ENCODE measurements around the gene ATF6.

Gene ATF6

DNA sequence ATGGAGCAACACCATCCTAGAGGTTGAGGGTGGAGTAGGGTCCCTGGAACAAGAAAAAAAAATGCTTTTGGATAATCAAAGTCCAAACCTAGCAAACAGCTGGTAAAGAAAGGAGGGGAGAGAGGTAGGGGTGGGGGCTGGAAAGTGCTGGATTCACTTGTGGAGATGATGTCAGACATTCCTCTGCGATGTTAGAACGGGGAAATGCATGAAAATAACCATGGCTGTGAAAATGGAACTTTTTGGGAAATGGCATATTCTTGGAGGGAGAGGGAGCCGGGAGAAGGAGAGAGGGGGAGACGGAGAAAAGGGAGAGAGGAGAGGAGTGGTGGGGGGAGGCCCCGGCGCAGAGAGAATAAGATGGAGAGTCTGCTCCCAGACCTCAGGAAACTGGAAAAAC, 203.9 kb downstream of the ATF6 start:
- DNase-seq (ENCODE audit: low read depth in 2 of 2), result no peak

DNA sequence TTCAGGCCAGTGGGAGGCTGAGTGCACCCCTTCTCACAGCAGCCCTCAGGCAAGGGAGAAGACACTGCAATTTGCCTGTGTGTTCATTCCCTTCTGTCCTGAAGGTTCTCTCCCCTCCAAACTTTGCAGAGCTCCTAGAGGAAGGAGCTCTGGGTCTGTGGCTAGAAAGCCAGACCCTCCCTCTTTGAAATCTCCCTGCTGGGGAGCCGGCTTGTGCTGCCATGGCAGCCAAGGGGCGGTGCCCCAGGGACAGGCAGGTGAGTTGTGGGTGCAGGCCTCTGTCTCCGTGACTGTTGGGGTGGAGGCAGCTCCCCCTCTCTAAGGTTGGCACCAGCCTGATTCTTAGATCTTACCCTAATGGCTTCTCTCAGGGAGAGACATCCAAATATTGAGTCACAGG, 204.5 kb downstream of the ATF6 start:
- DNase-seq (ENCODE audit: low read depth in 2 of 2), result no peak

DNA sequence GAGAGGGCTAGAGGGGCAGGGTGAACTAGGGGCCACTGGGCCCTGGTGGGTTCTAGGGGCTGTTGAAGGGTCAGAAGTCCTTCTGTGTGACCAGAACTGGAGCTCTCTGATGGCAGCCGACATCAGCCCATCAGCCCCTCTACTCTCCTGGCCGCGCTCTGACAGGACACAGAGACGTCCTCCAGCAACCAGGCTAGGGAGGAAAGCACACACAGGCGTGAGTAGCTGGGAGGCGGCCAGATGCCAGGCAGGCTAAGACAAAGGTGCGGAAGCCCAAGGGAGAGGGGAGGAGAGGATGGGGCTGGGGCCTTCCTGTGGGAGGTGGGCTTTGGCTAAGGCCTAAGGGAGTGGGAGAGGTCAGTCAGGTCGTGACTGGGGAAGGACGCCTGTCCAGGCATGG, 206.7 kb downstream of the ATF6 start:
- no peak for DNase-seq (ENCODE audit: low read depth in 2 of 2)

DNA sequence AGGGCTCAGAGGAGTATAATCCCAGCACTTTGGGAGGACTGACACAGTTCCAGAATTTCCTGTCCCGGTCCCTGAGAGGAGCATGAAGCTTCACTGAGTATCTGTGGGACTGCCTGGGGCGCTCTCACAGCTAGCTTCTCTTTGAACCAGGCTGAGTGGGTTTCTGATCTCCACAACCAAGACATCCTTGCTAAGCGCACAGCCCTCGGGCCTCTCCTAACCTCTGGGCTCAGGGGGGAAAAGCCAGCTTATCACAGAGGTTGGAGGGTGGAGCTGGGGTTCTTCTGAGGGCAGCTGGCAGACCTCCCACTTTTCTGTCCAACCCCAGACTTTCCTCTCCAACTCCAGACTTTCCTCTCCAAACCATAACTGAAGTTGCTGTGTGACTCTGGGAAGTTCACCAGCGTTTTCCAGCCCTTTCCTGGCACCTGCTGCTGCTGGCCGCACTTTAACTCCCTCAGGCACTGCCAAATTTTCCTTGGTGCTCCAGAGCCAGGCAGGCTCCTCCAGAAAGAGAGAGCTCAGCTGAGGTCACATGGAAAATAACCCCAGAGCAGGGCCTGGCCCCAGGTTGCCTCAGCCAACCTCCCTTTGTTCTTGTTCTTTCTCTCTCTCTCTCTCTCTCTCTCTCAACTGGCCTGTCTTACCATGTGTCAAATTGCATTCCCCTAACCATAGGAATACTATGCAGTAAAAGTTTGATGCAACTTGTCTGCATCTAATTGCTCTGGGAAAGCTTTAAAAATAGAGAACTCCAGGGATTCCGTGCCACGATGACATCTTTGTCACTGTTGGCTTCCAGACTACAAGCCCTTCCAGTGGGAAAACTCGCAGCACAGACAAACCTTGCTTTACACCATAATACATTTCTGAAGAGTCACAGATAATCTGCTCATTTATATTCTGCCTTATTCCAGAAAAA, 208.1 kb downstream of the ATF6 start:
- no peak for DNase-seq (ENCODE audit: low read depth in 2 of 2)

DNA sequence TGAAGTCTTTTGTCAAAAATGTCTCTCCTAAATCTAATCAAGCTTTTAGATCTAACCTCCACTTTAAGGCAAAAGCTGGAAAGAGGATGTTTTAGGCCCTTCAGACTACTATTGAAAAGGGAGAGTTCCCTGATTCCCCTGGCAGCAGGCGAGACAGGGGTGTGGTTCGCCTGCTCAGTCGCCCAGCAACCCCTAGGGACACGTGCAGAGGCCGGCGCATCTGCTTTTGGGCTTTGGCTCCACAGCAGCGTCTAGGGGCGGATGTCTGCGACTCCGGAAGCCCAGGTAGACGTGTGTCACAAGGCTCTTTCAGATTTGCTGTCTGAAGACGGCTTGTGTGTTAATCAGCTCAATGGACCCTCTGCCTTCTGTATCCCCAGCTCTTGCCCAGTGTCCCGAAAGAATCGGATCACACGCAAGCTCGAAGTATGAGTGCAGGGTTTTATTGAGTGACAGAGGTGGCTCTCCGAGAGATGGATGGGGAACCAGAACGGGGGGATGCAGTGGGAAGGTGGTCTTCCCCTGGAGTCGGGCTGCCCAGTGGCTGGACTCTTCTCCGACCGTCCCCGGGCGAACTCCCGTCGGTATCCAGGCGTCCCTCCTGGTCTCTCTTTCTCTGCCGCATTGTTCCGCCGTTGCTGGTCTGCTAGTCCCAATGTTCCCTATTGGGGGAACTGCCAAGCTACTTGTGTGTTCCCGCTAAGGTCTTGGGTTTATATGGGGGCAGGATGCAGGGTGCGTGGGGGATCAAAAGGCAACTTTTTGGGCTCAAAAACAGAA, 212.1 kb downstream of the ATF6 start:
- DNase-seq (ENCODE audit: low read depth in 2 of 2), result no peak

DNA sequence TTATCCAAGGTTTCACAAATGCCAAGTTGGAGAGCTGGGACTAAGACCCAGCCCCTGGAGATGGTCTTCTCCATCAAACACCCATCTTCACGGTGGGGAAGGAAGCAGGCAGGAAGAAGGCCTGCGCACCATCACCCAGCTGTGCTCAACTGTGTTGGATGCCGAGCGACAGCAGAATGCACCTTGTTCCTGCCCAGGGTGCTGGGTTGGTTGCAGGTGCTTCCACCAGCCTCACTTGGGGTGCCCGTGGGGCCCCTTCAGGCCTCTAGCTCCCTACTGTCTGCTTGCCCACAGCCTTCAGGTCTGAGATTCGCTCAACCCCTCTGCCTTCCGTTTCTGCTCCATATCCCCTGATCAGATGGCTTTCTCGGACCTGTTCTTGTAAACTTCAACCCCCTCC, 215.0 kb downstream of the ATF6 start:
- DNase-seq (ENCODE audit: low read depth in 2 of 2), result no peak

DNA sequence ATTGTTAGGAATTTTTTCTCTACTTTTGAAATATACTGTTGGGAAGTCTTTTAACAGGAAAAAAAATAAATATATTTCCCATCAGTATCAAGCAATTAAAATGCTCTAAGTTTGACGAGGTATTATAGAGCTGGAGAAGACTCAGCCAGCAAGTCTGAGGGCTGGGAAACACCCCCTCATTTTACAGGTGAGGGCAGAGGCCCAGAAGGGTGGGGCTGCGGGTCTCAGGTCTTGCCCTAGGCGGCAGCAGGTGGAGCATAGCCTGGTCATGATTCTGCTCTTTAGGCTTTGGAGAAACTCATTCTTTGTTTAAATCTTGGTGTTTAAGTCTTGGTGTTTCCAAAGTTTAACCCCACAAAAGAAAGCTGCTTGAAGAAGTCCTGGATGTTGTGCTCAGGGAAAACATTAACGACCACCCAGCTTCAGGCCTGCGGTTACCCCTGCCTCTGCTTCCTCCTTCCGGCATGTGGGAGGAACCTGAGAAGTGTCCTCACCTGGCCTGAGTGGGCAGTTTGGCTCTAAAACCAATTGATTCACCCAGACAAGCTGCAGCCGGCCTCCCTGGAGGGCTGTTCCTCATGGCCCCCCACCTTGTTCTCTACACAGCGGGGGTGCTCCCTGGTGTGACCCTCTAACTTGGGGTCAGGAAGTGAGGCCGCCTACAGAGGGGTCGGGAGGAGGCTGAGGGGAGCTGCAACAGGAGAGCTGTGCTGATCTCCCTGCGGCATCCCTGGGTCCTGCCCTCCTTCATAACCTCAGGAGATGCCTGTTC, 215.8 kb downstream of the ATF6 start:
- no peak for DNase-seq (ENCODE audit: low read depth in 2 of 2)

DNA sequence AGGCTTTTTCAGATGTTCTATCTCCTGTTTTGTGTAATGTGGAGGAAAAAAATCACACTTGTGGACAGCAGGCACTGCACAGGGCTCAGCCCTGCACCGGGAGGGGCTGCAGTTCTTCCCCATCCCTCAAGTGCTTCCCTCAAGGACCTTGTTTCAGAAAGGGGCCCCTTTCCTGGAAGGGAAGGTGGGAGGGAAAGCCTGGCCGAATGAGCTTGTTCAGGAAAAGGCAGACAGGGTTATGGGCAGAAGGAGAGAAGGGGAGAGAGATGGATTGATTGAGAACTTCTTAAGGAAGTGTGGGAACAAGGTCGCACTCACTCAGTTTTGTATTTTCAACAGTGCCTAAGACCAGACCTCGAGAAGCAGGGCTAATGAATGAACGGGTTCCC, 216.4 kb downstream of the ATF6 start:
- DNase-seq (ENCODE audit: low read depth in 2 of 2), result no peak

DNA sequence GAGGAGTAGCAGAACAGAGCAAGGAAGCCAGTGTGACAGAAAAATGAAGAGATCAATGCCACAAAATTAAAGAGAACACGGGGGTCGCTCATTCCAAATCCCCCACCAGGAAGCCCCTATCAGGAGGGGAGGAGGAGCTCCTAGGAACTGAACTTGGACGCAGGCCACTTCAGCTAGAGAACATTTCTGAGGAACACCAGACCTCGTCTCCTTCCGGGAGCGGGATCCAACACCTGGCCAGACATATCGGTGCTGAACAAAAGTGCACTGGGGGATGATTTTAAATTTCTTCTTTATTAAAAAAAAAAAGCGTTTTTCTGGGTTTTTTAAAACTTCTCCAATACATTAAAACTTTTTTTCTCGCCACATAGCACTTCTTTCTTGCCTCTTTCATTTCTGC, 216.8 kb downstream of the ATF6 start:
- no peak for DNase-seq (ENCODE audit: low read depth in 2 of 2)

DNA sequence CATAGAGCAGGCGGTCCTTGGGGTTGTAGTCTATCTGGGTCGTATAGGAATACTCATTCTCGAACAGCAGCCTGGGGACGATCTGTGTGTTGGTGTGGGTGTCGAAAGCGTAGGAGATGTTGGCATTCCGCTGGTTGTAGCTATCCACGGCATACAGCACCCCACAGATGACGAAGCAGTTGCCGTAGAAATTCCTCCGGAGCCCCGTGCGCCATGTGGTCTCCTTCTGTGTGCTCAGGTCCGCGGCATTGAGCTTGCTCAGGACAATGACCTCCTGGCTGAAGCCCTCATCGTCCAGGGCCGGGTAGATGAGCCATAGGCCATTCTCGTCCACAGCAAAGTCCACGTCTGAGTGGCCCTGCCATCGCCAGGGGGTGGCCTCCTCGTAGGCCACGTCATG, 217.6 kb downstream of the ATF6 start:
- DNase-seq (ENCODE audit: low read depth in 2 of 2), result no peak

DNA sequence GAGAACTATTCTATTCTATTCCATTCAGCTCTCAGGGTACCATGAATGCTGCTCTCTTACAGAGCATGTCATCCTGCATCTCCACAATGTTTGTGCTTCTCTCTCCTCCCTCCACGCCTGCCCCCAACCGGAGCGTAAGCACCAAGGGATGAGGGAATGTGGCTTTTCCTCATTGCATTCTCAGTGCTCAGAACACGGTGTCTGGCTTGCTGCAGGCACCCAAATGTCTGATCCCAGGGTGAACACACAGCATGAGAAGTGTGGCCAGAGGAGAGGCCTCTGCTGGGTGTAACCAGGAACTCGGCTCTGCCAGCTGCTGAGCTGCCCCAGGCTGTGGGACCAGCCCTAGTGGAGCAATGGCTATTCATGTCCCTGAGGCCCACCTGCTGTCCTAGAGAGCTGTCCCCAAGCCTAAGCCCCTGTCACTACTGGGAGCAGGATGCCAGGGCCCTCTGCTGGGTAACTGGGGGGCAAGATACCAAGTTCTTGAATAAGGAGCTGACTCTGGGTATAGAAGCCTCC, 219.2 kb downstream of the ATF6 start:
- no peak for DNase-seq (ENCODE audit: low read depth in 2 of 2)

DNA sequence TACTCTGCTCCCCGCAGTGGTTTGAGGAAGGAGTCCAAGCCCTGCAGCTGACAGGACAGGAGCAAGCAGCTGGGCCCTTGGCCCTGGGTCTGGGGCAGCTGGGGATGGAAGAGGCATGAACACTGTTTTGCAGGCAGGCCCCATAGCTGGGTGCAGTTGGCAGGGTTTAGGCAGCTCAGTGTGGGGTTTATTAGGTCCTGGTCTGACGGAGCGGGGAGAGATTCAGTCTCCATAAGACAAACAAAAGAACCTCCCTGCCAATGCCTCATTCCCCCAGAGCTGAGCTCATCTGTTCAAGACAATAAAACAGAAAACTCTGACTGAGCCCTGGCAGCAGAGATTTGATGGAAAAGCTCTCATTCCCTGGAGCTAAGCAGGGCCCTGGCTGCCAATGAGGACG, 220.2 kb downstream of the ATF6 start:
- DNase-seq (ENCODE audit: low read depth in 2 of 2), result no peak

DNA sequence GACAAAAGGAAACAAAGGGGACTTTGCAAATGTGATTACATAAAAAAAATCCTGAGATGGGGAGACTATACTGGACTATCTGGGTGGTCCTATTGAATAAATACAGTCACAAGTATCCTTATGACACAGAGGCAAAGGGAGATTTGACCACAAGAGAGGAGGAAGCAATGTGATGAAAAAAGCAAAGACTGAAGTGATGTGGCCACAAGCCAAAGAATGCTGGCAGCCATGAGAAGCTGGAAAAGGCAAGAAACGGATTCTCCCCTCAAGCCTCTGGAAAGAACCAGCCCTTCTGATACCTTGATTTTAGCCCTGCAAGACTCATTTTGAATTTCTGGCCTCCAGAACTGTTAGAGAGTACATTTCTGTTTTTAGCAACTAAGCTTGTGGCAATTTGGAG, 221.2 kb downstream of the ATF6 start:
- DNase-seq (ENCODE audit: low read depth in 2 of 2), result no peak

DNA sequence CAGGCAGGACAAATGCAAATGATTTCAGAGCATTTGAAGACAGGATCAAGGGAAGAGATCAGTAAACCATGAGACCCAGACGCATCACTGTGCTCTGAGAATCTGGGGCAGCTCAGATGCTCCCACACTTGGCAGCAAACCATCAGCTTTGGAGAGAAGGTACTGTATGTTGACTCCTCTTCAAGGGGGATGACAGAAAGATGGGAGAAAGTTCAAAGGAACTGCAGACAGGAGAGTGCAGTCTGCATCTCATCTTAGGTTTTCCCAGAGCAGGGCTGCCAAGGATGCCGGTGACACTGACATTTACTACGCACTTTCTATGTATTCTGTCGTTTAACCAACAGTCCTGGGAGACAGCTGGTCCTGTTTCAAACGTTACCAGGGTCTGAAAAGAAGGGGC, 221.8 kb downstream of the ATF6 start:
- DNase-seq (ENCODE audit: low read depth in 2 of 2), result no peak

DNA sequence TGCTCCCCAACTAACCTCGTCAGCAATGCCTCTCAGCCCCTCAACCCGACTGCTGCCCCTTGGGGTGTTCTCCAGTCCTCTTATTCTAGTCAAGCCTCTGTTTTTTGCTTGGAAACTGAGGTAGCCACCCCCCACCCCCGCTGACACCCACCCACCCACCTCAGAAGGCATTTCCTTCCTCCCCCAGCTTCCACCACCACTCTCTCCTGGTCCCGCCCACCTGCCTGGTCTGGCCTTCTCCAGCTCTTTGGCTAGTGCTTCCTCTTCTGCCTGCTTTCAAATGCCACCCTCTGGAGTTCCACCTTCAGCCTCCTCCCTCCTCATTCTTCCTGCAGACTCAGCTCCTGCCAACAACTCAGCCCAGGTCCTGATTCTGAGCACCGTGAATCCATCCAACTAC, 222.3 kb downstream of the ATF6 start:
- no peak for DNase-seq (ENCODE audit: low read depth in 2 of 2)

DNA sequence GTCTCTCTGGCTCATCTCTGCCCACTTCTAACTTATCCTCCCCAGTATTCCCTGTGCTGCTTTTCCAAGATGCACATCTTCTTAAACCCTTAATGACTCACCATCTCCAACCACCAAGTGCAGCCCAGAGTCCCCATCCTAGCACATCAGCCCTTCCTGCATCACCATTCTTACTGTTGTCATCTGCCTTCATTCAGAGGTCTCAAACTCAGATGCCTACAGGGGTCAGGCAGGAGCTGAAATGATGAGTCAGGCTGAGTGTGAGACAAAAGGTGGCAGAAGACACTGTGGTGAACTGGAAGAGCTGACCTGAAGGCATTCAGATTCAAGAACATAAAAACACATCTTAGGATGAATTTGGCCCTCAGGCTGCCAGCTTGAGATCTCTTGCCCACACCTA, 223.0 kb downstream of the ATF6 start:
- DNase-seq (ENCODE audit: low read depth in 2 of 2), result no peak

DNA sequence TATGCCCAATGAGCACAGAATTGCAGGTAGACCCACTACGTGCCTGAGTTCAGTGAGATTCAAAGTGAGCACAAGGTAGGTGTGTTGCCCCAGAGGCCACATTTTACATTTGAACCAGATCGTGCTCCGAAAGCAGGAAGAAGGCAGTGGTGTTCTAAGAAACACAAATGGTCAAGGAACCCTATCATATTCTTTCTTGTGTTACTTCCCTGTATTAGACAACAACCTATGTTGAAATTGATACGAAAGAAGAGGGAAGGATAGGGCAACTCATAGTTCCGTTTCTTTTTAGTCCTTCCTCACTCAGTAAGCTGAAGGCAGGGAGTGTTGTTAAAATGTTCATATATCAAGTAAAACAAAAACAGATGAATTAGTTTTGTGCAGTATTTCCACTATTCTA, 223.7 kb downstream of the ATF6 start:
- no peak for DNase-seq (ENCODE audit: low read depth in 2 of 2)

DNA sequence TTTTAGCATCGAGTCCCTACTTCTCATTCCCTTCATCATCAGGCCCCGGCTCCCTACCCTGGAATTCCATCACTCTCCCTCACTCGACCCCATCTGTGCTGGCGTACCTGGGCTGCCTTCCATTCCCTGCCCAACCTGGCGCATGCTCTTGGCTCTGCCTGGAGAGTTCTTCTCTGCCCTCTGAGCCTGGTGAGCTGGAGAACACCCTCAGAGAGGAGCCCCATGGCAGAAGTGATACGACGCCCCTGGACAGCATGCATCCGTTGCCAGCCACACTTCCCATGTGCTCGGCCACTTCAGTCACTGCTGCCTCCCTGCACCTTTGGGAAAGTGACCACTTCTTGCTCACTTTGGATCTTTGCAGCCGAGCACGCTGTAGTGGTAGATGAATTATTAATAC, 227.5 kb downstream of the ATF6 start:
- no peak for DNase-seq (ENCODE audit: low read depth in 2 of 2)

DNA sequence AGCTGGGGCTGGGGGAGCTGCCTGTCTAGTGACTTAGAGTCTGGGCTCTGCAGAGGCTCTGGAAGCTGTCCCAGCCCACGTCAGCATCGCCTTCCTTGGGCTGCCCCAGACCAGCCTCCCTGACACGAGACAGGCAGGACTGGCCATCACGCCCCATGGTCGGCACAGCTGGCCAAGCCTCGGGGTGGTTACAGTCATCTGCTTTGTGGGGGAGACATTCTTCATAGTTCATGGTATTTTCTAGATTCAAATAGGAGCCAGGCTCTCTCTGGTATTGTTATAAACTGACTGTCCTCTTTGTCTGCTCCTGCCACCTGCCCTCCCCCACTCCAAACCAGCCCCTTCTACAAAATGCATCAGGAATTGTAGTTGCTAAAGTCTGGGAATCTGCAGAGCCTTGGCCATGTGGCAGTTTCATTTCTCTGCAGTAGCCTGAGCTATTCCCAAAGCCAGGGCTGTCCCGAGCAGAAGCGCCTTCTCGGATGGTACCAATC, 228.1 kb downstream of the ATF6 start:
- DNase-seq (ENCODE audit: low read depth in 2 of 2), result no peak

DNA sequence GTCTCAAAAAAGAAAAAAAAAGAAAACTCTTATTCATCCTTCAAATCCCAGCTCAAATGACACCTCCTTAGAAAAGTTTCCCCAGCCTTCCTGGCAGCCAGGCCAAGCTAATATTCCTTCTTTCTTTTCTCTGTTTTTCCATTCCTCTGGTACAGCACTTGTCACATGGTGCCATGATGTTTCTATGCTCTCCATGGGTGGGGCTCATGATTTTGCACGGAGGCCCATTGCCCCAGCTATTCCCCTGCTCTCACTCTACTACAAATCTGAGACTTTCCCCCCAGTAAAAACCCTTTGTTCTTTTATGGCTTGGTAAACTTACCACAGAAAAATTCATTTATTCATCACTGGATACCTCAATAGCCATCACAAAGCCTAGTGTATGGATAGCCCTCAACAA, 231.0 kb downstream of the ATF6 start:
- no peak for DNase-seq (ENCODE audit: low read depth in 2 of 2)

DNA sequence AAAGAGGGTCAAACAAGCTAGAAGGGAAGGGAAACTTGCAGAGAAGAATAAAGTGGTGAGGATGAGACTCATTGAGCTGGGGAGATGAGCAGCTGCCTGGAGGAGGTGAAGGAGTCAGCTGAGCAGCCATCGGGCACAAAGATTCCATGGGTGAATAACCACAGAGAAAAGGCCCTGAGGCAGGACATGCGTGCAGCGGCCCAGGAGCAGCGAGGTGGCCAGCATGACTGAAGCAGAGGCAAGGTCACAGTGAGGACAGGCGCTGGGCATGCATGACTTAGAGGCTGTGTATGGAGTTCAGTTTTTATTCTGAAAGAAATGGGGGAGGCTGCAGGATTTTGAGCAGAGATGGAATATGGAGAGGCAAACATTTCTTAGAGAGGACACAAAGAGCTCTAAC, 232.7 kb downstream of the ATF6 start:
- DNase-seq (ENCODE audit: low read depth in 2 of 2), result no peak

Measured in stimulated activated CD4-positive, alpha-beta T cell treated with anti-CD3 and anti-CD28 coated beads, Interleukin-1b, Interleukin-23, amount 100 ng/mL, for 1 hour (primary cell).